A673 (cell line): ENCODE data around the gene ZNF444. TPM values are rescaled to one million over a fixed set of nuclear protein-coding genes. Genes with fewer than 3 reads are reported as not detected.
A peak's percentile ranks its signal among the peaks of the same experiment; 100 is the strongest.

ENCODE experiments used
- BruUV-seq: library from RNA; stranded (reverse); fragments of 400-500 nt; replicated peaks from 2 replicates; lab custom pipeline; 2021; lab: Mats Ljungman, UMichigan
- CTCF ChIA-PET: fragments of 300-600 bp; sonication (Branson Sonifier 250); formaldehyde crosslinking; loops from one replicate; lab custom pipeline; 2022; ENCODE audit warnings: antibody characterized with exemption; lab: Charles Lee
- POLR2A ChIA-PET: fragments of 300-600 bp; sonication (Branson Sonifier 250); formaldehyde crosslinking; loops from one replicate; lab custom pipeline; 2022; ENCODE audit warnings: antibody characterized with exemption; ENCODE audit not compliant: low non-redundant PET; lab: Charles Lee
- DNase-seq: peaks from one replicate; pipeline ENCODE4 v3.0.0-alpha.2; 2015; ENCODE audit warnings: low spot score
- H3K27ac ChIP-seq: fragments of 200-600 bp; sonication (generic); 2 replicates; pipeline ENCODE4 v1.5.1; 2016; ENCODE audit warnings: mixed run types, low read depth, mild to moderate bottlenecking, mixed read lengths, antibody characterized with exemption, low read length; ENCODE audit not compliant: poor library complexity, severe bottlenecking
- H3K27me3 ChIP-seq: fragments of 200-600 bp; sonication (generic); replicated peaks from 2 replicates; pipeline ENCODE4 v1.6.1; 2017; ENCODE audit warnings: mixed run types, low read depth, mild to moderate bottlenecking, mixed read lengths, antibody characterized with exemption, low read length; ENCODE audit not compliant: insufficient read depth, poor library complexity
- H3K36me3 ChIP-seq: fragments of 200-600 bp; sonication (generic); 2 replicates; pipeline ENCODE4 v1.6.1; 2016; ENCODE audit warnings: mixed run types, mild to moderate bottlenecking, mixed read lengths, antibody characterized with exemption, low read length; ENCODE audit not compliant: insufficient read depth, poor library complexity, severe bottlenecking
- H3K4me1 ChIP-seq: fragments of 200-600 bp; sonication (generic); 2 replicates; pipeline ENCODE4 v1.6.1; 2017; ENCODE audit warnings: mixed run types, mild to moderate bottlenecking, mixed read lengths, antibody characterized with exemption, low read length; ENCODE audit not compliant: insufficient read depth, poor library complexity, severe bottlenecking
- H3K4me3 ChIP-seq: fragments of 200-600 bp; sonication (generic); 2 replicates; pipeline ENCODE4 v1.5.1; 2016; ENCODE audit warnings: low read depth, mixed run types, mild to moderate bottlenecking, mixed read lengths, low read length; ENCODE audit not compliant: poor library complexity, severe bottlenecking
- H3K9me3 ChIP-seq: fragments of 200-600 bp; sonication (generic); 2 replicates; pipeline ENCODE4 v1.6.1; 2016; ENCODE audit warnings: mixed run types, low read depth, mild to moderate bottlenecking, mixed read lengths, antibody characterized with exemption, low read length; ENCODE audit not compliant: poor library complexity, severe bottlenecking
- CTCF ChIP-seq: fragments of 300-800, 200-600 bp; sonication (generic); conservative IDR thresholded peaks from 2 replicates; pipeline ENCODE4 v1.5.1; 2017; ENCODE audit warnings: low read depth, mild to moderate bottlenecking, antibody characterized with exemption, low read length, moderate library complexity, mixed read lengths
- EZH2 ChIP-seq: fragments of 200-600 bp; sonication (generic); IDR thresholded peaks from 2 replicates; pipeline ENCODE4 v1.6.1; 2017; ENCODE audit warnings: borderline replicate concordance, low read depth, mild to moderate bottlenecking, mixed read lengths, antibody characterized with exemption, low read length; ENCODE audit not compliant: poor library complexity, severe bottlenecking
- intact Hi-C: fragments of 100-400 bp; cut with micrococcal nuclease; formaldehyde crosslinking; loops from one replicate; pipeline ENCODE4 v1.10.0; 2022; ENCODE audit not compliant: unreplicated experiment
- total RNA-seq: library from RNA; stranded (reverse); gene quantifications from 2 replicates; pipeline ENCODE4 v1.2.3, GENCODE V29; 2021

Gene ZNF444
- total RNA-seq, 1 experiment from 2014 or later, result 45.3 TPM

GRCh38 chr19:56152644-56153043 is 11.6 kb downstream of the ZNF444 start:
- ChIA-PET POLR2A (no interaction called here), CTCF (no interaction called here)
- Histone ChIP-seq H3K27ac (no peak overlapping the region), H3K9me3 (no peaks in the 10 kb centered on the region), H3K4me3 (no peak overlapping the region), H3K36me3 (peaks cover 7% of the 10 kb centered on the region), H3K4me1 (no peaks in the 10 kb centered on the region), H3K27me3 (no peaks in the 10 kb centered on the region)
- TF ChIP-seq CTCF, result no peak
- TF ChIP-seq EZH2, result no peak
- intact Hi-C loops, result no loop called here
- BruUV-seq, result no TSS peak
- no peak for DNase-seq

- intact Hi-C loops, result no loop called here
- no peak overlapping the region for H3K4me3 ChIP-seq
- no peak for TF ChIP-seq EZH2
- POLR2A ChIA-PET, result no interaction called here
- no peak overlapping the region for H3K27ac ChIP-seq
- DNase-seq, result no peak
- no peaks in the 10 kb centered on the region for H3K9me3 ChIP-seq
- peaks cover 7% of the 10 kb centered on the region for H3K36me3 ChIP-seq
- H3K27me3 ChIP-seq, result no peaks in the 10 kb centered on the region
- BruUV-seq, result no TSS peak
- CTCF ChIA-PET, result no interaction called here
- H3K4me1 ChIP-seq, result no peaks in the 10 kb centered on the region
Observed at GRCh38 chr19:56153507-56153906, 12.4 kb downstream of the ZNF444 start.

GRCh38 chr19:56155124-56155687 is 14.1 kb downstream of the ZNF444 start:
- ChIA-PET CTCF (no interaction called here), POLR2A (no interaction called here)
- peaks cover 12% of the 10 kb centered on the region for H3K36me3 ChIP-seq
- no peak for DNase-seq
- TF ChIP-seq CTCF, result peak; percentile 54
- no peak for TF ChIP-seq EZH2
- H3K4me1 ChIP-seq, result no peaks in the 10 kb centered on the region
- H3K9me3 ChIP-seq, result no peaks in the 10 kb centered on the region
- no peaks in the 10 kb centered on the region for H3K27me3 ChIP-seq
- no peak overlapping the region for H3K27ac ChIP-seq
- intact Hi-C loops, result no loop called here
- BruUV-seq, result no TSS peak
- no peak overlapping the region for H3K4me3 ChIP-seq

- BruUV-seq, result no TSS peak
- H3K27ac ChIP-seq, result no peak overlapping the region
- intact Hi-C loops, result no loop called here
- no peak for DNase-seq
- H3K36me3 ChIP-seq, result peaks cover 15% of the 10 kb centered on the region
- CTCF ChIA-PET, result interaction anchor here (0.5 kb wide), 1 partner anchor 504 kb away, joined by 3 read pairs; no protein-coding TSS in a partner anchor
- no peak for TF ChIP-seq EZH2
- TF ChIP-seq CTCF, result no peak
- H3K9me3 ChIP-seq, result no peaks in the 10 kb centered on the region
- POLR2A ChIA-PET, result no interaction called here
- no peak overlapping the region for H3K4me3 ChIP-seq
- no peaks in the 10 kb centered on the region for H3K4me1 ChIP-seq
- no peaks in the 10 kb centered on the region for H3K27me3 ChIP-seq
Observed at GRCh38 chr19:56156768-56157167, 15.7 kb downstream of the ZNF444 start.
